Measurements from ENCODE around the gene KRTAP4-7.
"Not testable (repeated sequence)": the region's sequence is repeated elsewhere in the genome, so short reads cannot be mapped to it uniquely, and the experiment has no call there.

The KRTAP4-7 gene

GRCh38 chr17:41119696-41120690 is 36.0 kb downstream of the KRTAP4-7 start:
- H2BK5ac ChIP-seq (ENCODE audit: low read depth, low read length, poor library complexity, severe bottlenecking); H3K36me3 ChIP-seq (ENCODE audit: control insufficient read depth in 1 of 2, insufficient read depth in 2 of 2, low read depth in 1 of 2, low read length in 2 of 2); H3K4ac ChIP-seq (ENCODE audit: low read depth in 1 of 2, low read length in 2 of 2); H3K23ac ChIP-seq (ENCODE audit: low read length in 2 of 2); H4K8ac ChIP-seq (ENCODE audit: low read length); H2BK12ac ChIP-seq (ENCODE audit: low read length in 2 of 2); H3K4me2 ChIP-seq (ENCODE audit: low read length, poor library complexity, severe bottlenecking); H4K91ac ChIP-seq (ENCODE audit: low read length); H2AFZ ChIP-seq (ENCODE audit: low read depth, low read length); H2BK15ac ChIP-seq (ENCODE audit: low read depth, poor library complexity, severe bottlenecking); H3K14ac ChIP-seq (ENCODE audit: low read length in 2 of 2); H3K79me1 ChIP-seq (replicated peaks; ENCODE audit: low read length, poor library complexity, severe bottlenecking); H3K9me3 ChIP-seq (ENCODE audit: control insufficient read depth, low read length); H2BK120ac ChIP-seq (ENCODE audit: low read depth, low read length); H3K27ac ChIP-seq (ENCODE audit: low read length, poor library complexity, severe bottlenecking); H3K4me1 ChIP-seq (ENCODE audit: control insufficient read depth, insufficient read depth, low read depth, low read length); H3K27me3 ChIP-seq (ENCODE audit: control insufficient read depth in 1 of 2, insufficient read depth in 1 of 2, low read length in 2 of 2); H3K9ac ChIP-seq (ENCODE audit: low read length); H3K18ac ChIP-seq (ENCODE audit: low read depth in 1 of 2, low read length in 2 of 2); H3K4me3 ChIP-seq (ENCODE audit: insufficient read depth in 1 of 2, low read depth in 1 of 2, low read length in 2 of 2): not testable (repeated sequence)
- peak overlapping the region; percentile 56 for H2AK5ac ChIP-seq (ENCODE audit: low read length, severe bottlenecking)
- peak; percentile 14 for DNase-seq
- WGBS = 60% methylated on average over 5 of the region's 11 CpGs

GRCh38 chr17:41121742-41122141 is 37.8 kb downstream of the KRTAP4-7 start:
- H3K4me1 ChIP-seq (ENCODE audit: control insufficient read depth, insufficient read depth, low read depth, low read length) = peaks cover 7% of the 10 kb centered on the region
- H2AFZ ChIP-seq (ENCODE audit: low read depth, low read length) = no peak overlapping the region
- H2BK5ac ChIP-seq (ENCODE audit: low read depth, low read length, poor library complexity, severe bottlenecking) = no peak overlapping the region
- H4K8ac ChIP-seq (ENCODE audit: low read length) = no peak overlapping the region
- H3K23ac ChIP-seq (ENCODE audit: low read length in 2 of 2) = no peak overlapping the region
- H3K4me3 ChIP-seq (ENCODE audit: insufficient read depth in 1 of 2, low read depth in 1 of 2, low read length in 2 of 2) = no peak overlapping the region
- no peak overlapping the region for H3K27ac ChIP-seq (ENCODE audit: low read length, poor library complexity, severe bottlenecking)
- no peak overlapping the region for H3K4ac ChIP-seq (ENCODE audit: low read depth in 1 of 2, low read length in 2 of 2)
- no peak overlapping the region for H4K91ac ChIP-seq (ENCODE audit: low read length)
- no peaks in the 10 kb centered on the region for H3K36me3 ChIP-seq (ENCODE audit: control insufficient read depth in 1 of 2, insufficient read depth in 2 of 2, low read depth in 1 of 2, low read length in 2 of 2)
- no peak overlapping the region for H3K9ac ChIP-seq (ENCODE audit: low read length)
- H3K14ac ChIP-seq (ENCODE audit: low read length in 2 of 2) = no peak overlapping the region
- H2BK120ac ChIP-seq (ENCODE audit: low read depth, low read length) = no peak overlapping the region
- no peak for DNase-seq
- no peaks in the 10 kb centered on the region for H3K27me3 ChIP-seq (ENCODE audit: control insufficient read depth in 1 of 2, insufficient read depth in 1 of 2, low read length in 2 of 2)
- H2BK12ac ChIP-seq (ENCODE audit: low read length in 2 of 2) = no peak overlapping the region
- H3K9me3 ChIP-seq (ENCODE audit: control insufficient read depth, low read length) = no peaks in the 10 kb centered on the region
- 67% methylated on average over 1 of the region's 2 CpGs for whole genome bisulfite sequencing
- H3K79me1 ChIP-seq (replicated peaks; ENCODE audit: low read length, poor library complexity, severe bottlenecking) = no peaks in the 10 kb centered on the region
- no peak overlapping the region for H3K18ac ChIP-seq (ENCODE audit: low read depth in 1 of 2, low read length in 2 of 2)
- H2BK15ac ChIP-seq (ENCODE audit: low read depth, poor library complexity, severe bottlenecking) = no peak overlapping the region
- H2AK5ac ChIP-seq (ENCODE audit: low read length, severe bottlenecking) = no peak overlapping the region
- no peak overlapping the region for H3K4me2 ChIP-seq (ENCODE audit: low read length, poor library complexity, severe bottlenecking)

- H2AFZ ChIP-seq (ENCODE audit: low read depth, low read length); H2BK12ac ChIP-seq (ENCODE audit: low read length in 2 of 2); H3K27me3 ChIP-seq (ENCODE audit: control insufficient read depth in 1 of 2, insufficient read depth in 1 of 2, low read length in 2 of 2); H3K79me1 ChIP-seq (replicated peaks; ENCODE audit: low read length, poor library complexity, severe bottlenecking); H3K14ac ChIP-seq (ENCODE audit: low read length in 2 of 2); H3K27ac ChIP-seq (ENCODE audit: low read length, poor library complexity, severe bottlenecking); H2BK15ac ChIP-seq (ENCODE audit: low read depth, poor library complexity, severe bottlenecking); H4K91ac ChIP-seq (ENCODE audit: low read length); H3K18ac ChIP-seq (ENCODE audit: low read depth in 1 of 2, low read length in 2 of 2); H3K23ac ChIP-seq (ENCODE audit: low read length in 2 of 2); H3K4ac ChIP-seq (ENCODE audit: low read depth in 1 of 2, low read length in 2 of 2); H2BK120ac ChIP-seq (ENCODE audit: low read depth, low read length); H3K4me2 ChIP-seq (ENCODE audit: low read length, poor library complexity, severe bottlenecking); H3K4me1 ChIP-seq (ENCODE audit: control insufficient read depth, insufficient read depth, low read depth, low read length); H3K9me3 ChIP-seq (ENCODE audit: control insufficient read depth, low read length); H2AK5ac ChIP-seq (ENCODE audit: low read length, severe bottlenecking); H3K9ac ChIP-seq (ENCODE audit: low read length); H3K4me3 ChIP-seq (ENCODE audit: insufficient read depth in 1 of 2, low read depth in 1 of 2, low read length in 2 of 2); H4K8ac ChIP-seq (ENCODE audit: low read length); H2BK5ac ChIP-seq (ENCODE audit: low read depth, low read length, poor library complexity, severe bottlenecking); H3K36me3 ChIP-seq (ENCODE audit: control insufficient read depth in 1 of 2, insufficient read depth in 2 of 2, low read depth in 1 of 2, low read length in 2 of 2); DNase-seq: not testable (repeated sequence)
- 95% methylated on average over 12 of the region's 12 CpGs for WGBS
These were observed 39.5 kb downstream of the KRTAP4-7 start for GRCh38 chr17:41123292-41123990.

- not testable (repeated sequence) for H4K8ac ChIP-seq (ENCODE audit: low read length); H3K14ac ChIP-seq (ENCODE audit: low read length in 2 of 2); H3K18ac ChIP-seq (ENCODE audit: low read depth in 1 of 2, low read length in 2 of 2); H3K4me1 ChIP-seq (ENCODE audit: control insufficient read depth, insufficient read depth, low read depth, low read length); H4K91ac ChIP-seq (ENCODE audit: low read length); H2BK5ac ChIP-seq (ENCODE audit: low read depth, low read length, poor library complexity, severe bottlenecking); H3K9me3 ChIP-seq (ENCODE audit: control insufficient read depth, low read length); H3K4me3 ChIP-seq (ENCODE audit: insufficient read depth in 1 of 2, low read depth in 1 of 2, low read length in 2 of 2); H2AFZ ChIP-seq (ENCODE audit: low read depth, low read length); H3K4me2 ChIP-seq (ENCODE audit: low read length, poor library complexity, severe bottlenecking); H3K27ac ChIP-seq (ENCODE audit: low read length, poor library complexity, severe bottlenecking); H2BK120ac ChIP-seq (ENCODE audit: low read depth, low read length); H2BK15ac ChIP-seq (ENCODE audit: low read depth, poor library complexity, severe bottlenecking); DNase-seq; H3K79me1 ChIP-seq (replicated peaks; ENCODE audit: low read length, poor library complexity, severe bottlenecking); H3K27me3 ChIP-seq (ENCODE audit: control insufficient read depth in 1 of 2, insufficient read depth in 1 of 2, low read length in 2 of 2); H3K9ac ChIP-seq (ENCODE audit: low read length); H2BK12ac ChIP-seq (ENCODE audit: low read length in 2 of 2); H3K23ac ChIP-seq (ENCODE audit: low read length in 2 of 2); H2AK5ac ChIP-seq (ENCODE audit: low read length, severe bottlenecking); H3K36me3 ChIP-seq (ENCODE audit: control insufficient read depth in 1 of 2, insufficient read depth in 2 of 2, low read depth in 1 of 2, low read length in 2 of 2); H3K4ac ChIP-seq (ENCODE audit: low read depth in 1 of 2, low read length in 2 of 2)
- 88% methylated on average over 2 of the region's 3 CpGs for WGBS
These were observed 40.0 kb downstream of the KRTAP4-7 start, which contains the start of gene KRTAP4-12 for GRCh38 chr17:41123991-41124371. KRTAP4-12 (minus strand) TSS chr17:41124182; CDS start chr17:41124122, 60 bp downstream.

Measured in mesenchymal stem cell (in vitro differentiated cells and primary cell).